GM10248 (cell line): Measurements from ENCODE around the gene GPRASP3.
"Not testable (repeated sequence)": the region's sequence is repeated elsewhere in the genome, so short reads cannot be mapped to it uniquely, and the experiment has no call there.

Experiments
- CTCF ChIA-PET: fragments of 300-600 bp; sonication (Branson Sonifier 250); formaldehyde crosslinking; extraction: SDS; loops from one replicate; lab custom pipeline; 2021; ENCODE audit warnings: antibody characterized with exemption; lab: Yijun Ruan, JAX
- POLR2A ChIA-PET: fragments of 350-650 bp; sonication (Branson Sonifier 250); formaldehyde crosslinking; extraction: SDS; loops from one replicate; lab custom pipeline; 2020; ENCODE audit warnings: antibody characterized with exemption; lab: Yijun Ruan, JAX
- DNase-seq: peaks from one replicate; pipeline ENCODE4 v3.0.0; 2012; ENCODE audit errors: extremely low spot score
- CTCF ChIP-seq: IDR thresholded peaks from 2 replicates; pipeline ENCODE4 v1.5.1; 2012; ENCODE audit warnings: mild to moderate bottlenecking, low read depth; ENCODE audit errors: extremely low read depth, missing control alignments, control extremely low read depth

GPRASP3 gene

GRCh38 chrX:102697494-102697893, 23.0 kb upstream of the GPRASP3 start:
- TF ChIP-seq CTCF: no peak
- ChIA-PET CTCF (no interaction called here), POLR2A (no interaction called here)
- no peak for DNase-seq

- ChIA-PET POLR2A (no interaction called here), CTCF (no interaction called here)
- no peak for DNase-seq
- TF ChIP-seq CTCF: no peak
Observed at GRCh38 chrX:102708900-102709299, 11.6 kb upstream of the GPRASP3 start.

GRCh38 chrX:102711872-102712215, 8.7 kb upstream of the GPRASP3 start:
- DNase-seq: no peak
- no peak for TF ChIP-seq CTCF
- CTCF ChIA-PET: no interaction called here
- POLR2A ChIA-PET: no interaction called here

- no peak for DNase-seq
- ChIA-PET CTCF (no interaction called here), POLR2A (no interaction called here)
- TF ChIP-seq CTCF: no peak
Observed at GRCh38 chrX:102712216-102712966, 8.2 kb upstream of the GPRASP3 start, which contains the start of gene GPRASP2. Gene GPRASP2, plus strand, starts transcription at chrX:102712448. Its CDS starts 2,422 bp downstream, at chrX:102714870.

- ChIA-PET CTCF (no interaction called here), POLR2A (no interaction called here)
- no peak for DNase-seq
- peak; percentile 24 for TF ChIP-seq CTCF
Observed at GRCh38 chrX:102712981-102713625, 7.4 kb upstream of the GPRASP3 start.

- no peak for DNase-seq
- no peak for TF ChIP-seq CTCF
- ChIA-PET CTCF (no interaction called here), POLR2A (no interaction called here)
Observed at GRCh38 chrX:102714994-102715393, 5.5 kb upstream of the GPRASP3 start.

GRCh38 chrX:102715967-102716366, 4.6 kb upstream of the GPRASP3 start:
- DNase-seq: no peak
- TF ChIP-seq CTCF: no peak
- ChIA-PET POLR2A (no interaction called here), CTCF (no interaction called here)

GRCh38 chrX:102721169-102721506, 595 bp downstream of the GPRASP3 start:
- POLR2A ChIA-PET, CTCF ChIA-PET, DNase-seq: not testable (repeated sequence)
